ENCODE measurements around the gene ZNF534.
"Not testable (repeated sequence)": the region's sequence is repeated elsewhere in the genome, so short reads cannot be mapped to it uniquely, and the experiment has no call there.

The ZNF534 gene

DNA sequence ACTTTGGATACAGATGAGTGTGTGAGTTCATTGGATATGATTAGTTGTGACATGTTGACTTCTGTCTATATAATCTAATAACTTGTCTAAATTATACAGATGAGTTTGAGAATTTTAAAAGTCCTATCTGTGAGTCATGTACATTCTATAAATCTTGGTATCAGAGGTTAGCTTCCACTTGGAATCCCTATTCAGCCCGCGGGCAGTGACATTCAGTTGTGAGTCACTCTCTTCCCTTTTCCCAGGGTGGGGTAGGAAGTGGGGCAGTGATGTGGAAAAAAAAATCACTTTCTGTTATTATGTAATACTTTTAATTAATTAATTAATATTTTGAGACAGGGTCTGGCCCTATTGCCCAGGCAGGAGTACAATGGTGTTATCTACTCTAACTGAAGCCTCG is 65.6 kb downstream of the ZNF534 start:
- H3K4me3 ChIP-seq (ENCODE audit: low read depth, low read length), result no peak overlapping the region

- H3K4me3 ChIP-seq (ENCODE audit: low read depth, low read length), result no peak overlapping the region
Measured at GRCh38 chr19:52498571-52498970, 69.6 kb downstream of the ZNF534 start.

- H3K4me3 ChIP-seq (ENCODE audit: low read depth, low read length), result not testable (repeated sequence)
Measured at GRCh38 chr19:52500474-52500873, 71.5 kb downstream of the ZNF534 start.

GRCh38 chr19:52500991-52501390 is 72.0 kb downstream of the ZNF534 start:
- H3K4me3 ChIP-seq (ENCODE audit: low read depth, low read length), result not testable (repeated sequence)
